Dendritic cell treated with granulocyte-macrophage colony-stimulating factor and Interleukin-4, amounts not matched to agents 40 ng/mL and 50 ng/mL, for 4 days (primary cell): Measurements from ENCODE around the gene DCXR.

Source experiments
- H3K27ac Mint-ChIP-seq: one replicate; pipeline ENCODE4 v1.8.0; 2022; ENCODE audit warnings: mild to moderate bottlenecking, mixed read lengths
- H3K27me3 Mint-ChIP-seq: one replicate; pipeline ENCODE4 v1.8.0; 2022; ENCODE audit warnings: mild to moderate bottlenecking, mixed read lengths
- H3K36me3 Mint-ChIP-seq: one replicate; pipeline ENCODE4 v1.8.0; 2022; ENCODE audit warnings: low read depth, mixed read lengths
- H3K4me1 Mint-ChIP-seq: one replicate; pipeline ENCODE4 v1.8.0; 2022; ENCODE audit warnings: low read depth, mixed read lengths
- H3K4me3 Mint-ChIP-seq: one replicate; pipeline ENCODE4 v1.8.0; 2022; ENCODE audit warnings: mild to moderate bottlenecking, moderate library complexity, mixed read lengths
- H3K9me3 Mint-ChIP-seq: one replicate; pipeline ENCODE4 v1.8.0; 2022; ENCODE audit warnings: mixed read lengths
- intact Hi-C: fragments of 100-400 bp; cut with micrococcal nuclease; formaldehyde crosslinking; loops from one replicate; pipeline ENCODE4 v1.15.0; 2022

The DCXR gene

DNA sequence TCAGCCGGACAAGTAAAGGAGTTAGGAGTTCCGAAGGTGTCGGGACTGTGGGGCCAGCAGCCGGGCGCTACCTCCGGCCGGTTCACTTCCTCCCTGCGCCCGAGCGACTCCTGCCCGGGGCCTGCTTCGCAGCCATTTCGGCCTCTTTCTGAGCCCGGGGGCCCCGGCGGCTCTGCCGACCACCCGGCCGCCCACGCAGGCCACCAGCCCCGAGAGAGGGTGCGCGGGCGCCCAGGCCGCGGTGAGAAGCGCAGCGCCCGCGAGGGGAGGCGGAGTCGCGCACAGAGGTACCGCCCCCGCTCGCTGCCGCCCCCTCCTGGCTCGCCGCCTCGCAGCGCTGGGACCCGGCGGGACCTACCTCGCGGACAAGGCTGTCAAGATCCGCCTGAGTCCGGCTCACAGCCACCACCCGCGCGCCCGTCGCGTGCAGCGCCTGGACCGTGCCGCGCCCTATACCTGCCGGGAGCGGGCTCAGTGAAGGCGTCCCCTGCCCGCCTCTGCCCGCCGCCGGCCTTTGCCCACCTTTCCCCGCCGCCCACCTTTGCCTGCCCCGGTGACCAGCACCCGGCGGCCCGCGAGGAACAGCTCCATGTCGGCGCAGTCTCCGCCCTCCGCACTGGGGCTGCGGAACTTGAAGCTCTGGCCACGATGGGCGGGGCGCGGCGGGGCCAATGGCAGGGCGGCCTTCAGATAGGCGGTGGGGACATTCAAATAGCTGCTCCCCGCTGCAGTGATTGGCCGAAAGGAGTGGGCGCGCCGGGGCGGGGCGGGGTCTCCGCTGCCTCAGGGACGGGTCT, at the start of gene DCXR:
DCXR (minus strand) TSS at position 606 of the 797 bp plus-strand sequence; CDS start at position 591, 15 bp downstream.
- Mint-ChIP-seq H3K4me1 (peaks cover 46% of the 10 kb centered on the region), H3K36me3 (peaks cover 20% of the 10 kb centered on the region), H3K4me3 (peak within 1 kb of the TSS; percentile 82), H3K27ac (peak within 1 kb of the TSS; percentile 93), H3K27me3 (peaks cover 21% of the 10 kb centered on the region), H3K9me3 (no peaks in the 10 kb centered on the region)
- intact Hi-C loops: loop anchor here (1.0 to 10.0 kb wide), 2 partner anchors 14 to 68 kb away; partner anchors contain the start of genes GPS1 and RFNG

DNA sequence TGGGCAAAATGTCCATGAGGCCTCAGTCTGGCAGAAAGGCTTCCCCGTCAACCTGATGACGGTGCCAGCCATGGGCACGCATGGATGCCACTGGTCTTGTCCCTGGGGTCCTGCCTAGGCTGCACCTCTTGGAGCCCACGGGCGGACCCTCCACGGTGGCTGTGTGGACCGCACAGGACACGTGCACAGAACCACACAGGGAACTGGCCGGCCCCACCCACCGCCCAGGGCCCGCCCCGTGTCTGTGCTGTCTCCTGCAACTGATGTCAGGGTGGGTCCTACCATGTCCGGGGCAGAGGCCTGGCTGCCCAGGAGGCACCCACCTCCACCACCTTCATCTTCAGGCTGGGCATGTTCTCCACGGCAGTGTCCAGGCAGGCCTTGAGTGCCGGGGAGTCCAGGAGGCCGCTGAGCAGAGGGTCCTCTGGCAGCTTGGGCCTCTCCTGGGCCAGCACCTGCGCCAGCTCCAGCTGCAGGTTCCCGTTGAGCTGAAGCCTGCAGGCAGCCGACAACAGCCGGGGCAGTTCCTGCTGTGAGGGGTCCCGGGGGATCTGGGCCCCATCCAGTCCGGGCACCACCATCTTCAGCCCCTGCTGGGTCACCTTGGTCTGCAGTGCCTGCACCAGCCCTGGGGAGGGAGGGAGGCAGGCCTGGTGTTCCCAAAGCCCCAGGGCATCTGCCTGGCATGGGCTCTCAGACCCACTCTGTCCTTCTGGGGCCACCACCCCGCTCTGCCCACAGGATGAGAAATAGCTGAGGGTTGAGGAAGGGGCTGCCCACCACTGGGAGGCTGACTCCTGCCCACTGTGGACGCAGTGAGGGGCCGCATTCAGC, 48.7 kb upstream of the DCXR start:
- Mint-ChIP-seq H3K27me3 (no peaks in the 10 kb centered on the region), H3K4me3 (no peak overlapping the region), H3K36me3 (peaks cover 100% of the 10 kb centered on the region), H3K27ac (no peak overlapping the region), H3K4me1 (no peaks in the 10 kb centered on the region), H3K9me3 (no peaks in the 10 kb centered on the region)
- intact Hi-C loops: no loop called here

DNA sequence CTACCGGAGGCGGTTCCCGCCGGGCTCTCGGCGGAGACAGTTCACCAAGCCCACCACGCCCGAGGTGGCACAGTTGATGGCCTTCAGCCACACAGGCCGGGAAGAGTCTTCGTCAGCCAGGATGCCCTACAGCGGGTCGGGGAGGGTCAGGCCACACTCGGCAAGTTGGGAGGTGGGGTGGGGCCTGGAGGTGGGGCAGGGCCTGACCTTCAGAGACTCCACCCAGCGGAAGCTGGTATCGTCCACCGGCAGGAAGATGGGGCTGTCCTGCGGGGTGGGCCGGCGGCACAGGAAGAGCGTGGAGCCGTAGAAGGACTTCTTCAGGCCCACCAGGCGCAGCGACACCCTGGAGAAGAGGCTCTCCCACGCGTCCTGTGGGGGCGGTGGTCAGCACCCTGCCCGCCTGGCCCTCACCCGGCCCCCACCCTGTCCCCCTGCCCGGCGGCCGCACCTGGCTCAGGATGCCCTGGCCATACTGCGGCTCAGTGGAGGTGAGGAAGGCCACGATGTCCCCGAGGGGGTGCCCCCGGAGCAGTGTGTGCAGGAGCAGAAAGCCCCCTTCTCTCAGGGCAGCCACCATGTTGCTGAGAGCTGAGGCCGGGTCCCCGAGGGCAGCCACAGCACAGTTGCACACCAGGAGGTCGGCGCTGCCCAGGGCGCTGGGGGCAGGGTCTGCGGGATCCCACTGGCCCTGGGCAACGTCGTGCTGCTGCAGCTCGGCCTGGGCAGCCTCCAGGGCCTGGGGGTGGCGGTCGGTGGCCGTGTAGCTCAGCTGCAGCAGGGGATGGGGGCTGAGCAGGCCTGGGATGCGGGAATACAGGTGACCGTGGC, 47.7 kb upstream of the DCXR start:
- Mint-ChIP-seq H3K36me3 (peaks cover 100% of the 10 kb centered on the region), H3K27ac (no peak overlapping the region), H3K4me1 (no peaks in the 10 kb centered on the region), H3K27me3 (no peaks in the 10 kb centered on the region), H3K4me3 (no peak overlapping the region), H3K9me3 (no peaks in the 10 kb centered on the region)
- intact Hi-C loops: no loop called here

DNA sequence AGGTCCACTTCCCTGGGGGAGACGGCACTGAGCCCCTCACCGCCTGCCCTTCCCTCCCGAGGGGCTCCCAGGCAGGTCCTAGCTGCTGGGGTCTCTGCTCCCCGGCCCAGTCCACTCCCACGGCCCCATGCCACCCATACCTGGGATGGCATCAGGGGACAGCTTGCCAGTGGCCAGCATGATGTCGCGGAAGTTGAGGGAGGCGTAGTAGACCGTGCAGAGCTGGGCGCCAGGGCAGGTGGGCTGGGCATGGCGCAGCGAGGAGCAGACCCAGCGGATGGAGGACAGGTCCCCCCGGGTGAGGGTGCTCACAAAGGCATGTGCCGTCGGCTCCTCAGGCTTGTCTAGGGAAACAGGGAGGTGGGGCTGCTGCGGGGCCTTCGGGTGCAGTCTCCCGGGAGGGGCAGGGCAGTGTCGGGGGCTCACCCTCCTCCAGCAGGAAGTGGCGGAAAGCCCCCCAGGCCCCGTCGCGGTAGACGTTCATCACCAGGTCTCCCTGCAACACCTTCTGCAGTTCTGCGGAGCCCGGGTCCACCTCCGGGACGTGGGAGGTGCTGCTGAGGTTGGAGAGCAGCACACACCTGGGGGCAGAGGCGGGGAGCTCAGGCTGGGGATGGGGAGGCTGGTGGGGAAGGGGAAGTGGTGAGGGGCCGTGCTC, 47.0 kb upstream of the DCXR start:
- H3K9me3 Mint-ChIP-seq: no peaks in the 10 kb centered on the region
- intact Hi-C loops: no loop called here
- no peak overlapping the region for H3K4me3 Mint-ChIP-seq
- H3K4me1 Mint-ChIP-seq: no peaks in the 10 kb centered on the region
- H3K27ac Mint-ChIP-seq: no peak overlapping the region
- H3K36me3 Mint-ChIP-seq: peaks cover 100% of the 10 kb centered on the region
- no peaks in the 10 kb centered on the region for H3K27me3 Mint-ChIP-seq

DNA sequence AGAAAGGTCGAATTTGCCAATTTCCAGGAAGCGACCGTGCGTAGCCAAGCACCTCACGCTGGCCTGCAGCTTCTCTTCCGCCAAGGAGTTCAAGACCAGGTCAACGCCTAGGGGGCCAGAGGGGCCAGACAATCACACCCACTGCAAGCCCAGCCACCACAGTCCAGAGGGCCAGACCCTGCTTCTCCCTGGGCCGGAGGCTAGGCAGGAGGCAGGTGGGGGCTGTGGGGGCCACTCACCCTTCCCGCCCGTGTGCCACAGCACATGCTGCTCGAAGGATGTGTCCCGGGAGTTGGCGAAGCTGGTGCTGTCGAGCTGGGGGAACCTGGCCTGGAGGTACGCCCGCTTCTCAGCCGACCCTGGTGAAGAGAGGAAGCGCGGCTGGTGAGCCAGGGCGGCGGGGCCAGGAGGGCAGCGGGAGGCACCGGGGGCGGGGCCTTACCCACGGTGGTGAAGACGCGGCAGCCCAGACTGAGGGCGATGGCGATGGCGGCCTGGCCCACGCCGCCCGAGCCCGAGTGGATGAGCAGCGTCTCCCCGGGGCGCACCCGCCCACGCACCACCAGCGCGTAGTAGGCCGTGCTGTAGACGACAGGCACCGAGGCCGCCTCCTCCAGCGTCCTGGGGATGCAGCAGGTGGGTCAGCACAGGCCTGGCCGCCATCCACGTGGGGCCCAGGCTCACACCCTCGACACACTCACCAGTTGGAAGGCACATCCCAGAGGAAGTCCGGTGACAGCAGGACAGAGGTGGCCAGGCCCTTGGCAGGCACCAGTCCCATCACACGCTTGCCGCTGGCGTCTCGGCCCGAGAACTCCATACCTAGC, 46.2 kb upstream of the DCXR start:
- H3K4me3 Mint-ChIP-seq: no peak overlapping the region
- H3K4me1 Mint-ChIP-seq: no peaks in the 10 kb centered on the region
- H3K27ac Mint-ChIP-seq: no peak overlapping the region
- H3K36me3 Mint-ChIP-seq: peaks cover 100% of the 10 kb centered on the region
- no peaks in the 10 kb centered on the region for H3K27me3 Mint-ChIP-seq
- intact Hi-C loops: no loop called here
- H3K9me3 Mint-ChIP-seq: no peaks in the 10 kb centered on the region

DNA sequence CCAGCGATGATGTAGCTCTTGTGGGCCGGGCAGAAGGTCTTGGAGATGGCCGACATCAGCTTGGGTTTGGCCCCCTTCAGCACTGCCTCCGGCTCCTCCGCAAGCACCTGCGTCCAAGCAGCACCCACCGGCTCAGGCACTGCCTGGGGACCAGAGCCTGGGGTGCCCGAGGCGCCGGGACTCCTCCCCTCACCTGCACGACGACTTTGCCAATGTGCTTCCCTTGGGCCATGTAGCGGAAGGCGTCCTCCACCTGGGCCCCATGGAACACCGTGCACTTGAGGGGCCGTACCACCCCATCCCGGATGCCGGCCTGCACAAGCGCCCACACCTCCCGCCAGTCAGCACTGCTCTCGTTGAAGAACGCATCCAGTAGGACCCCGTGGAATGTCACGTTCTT, 45.5 kb upstream of the DCXR start:
- Mint-ChIP-seq H3K36me3 (peaks cover 100% of the 10 kb centered on the region), H3K27me3 (no peaks in the 10 kb centered on the region), H3K4me3 (no peak overlapping the region), H3K27ac (no peak overlapping the region), H3K9me3 (no peaks in the 10 kb centered on the region), H3K4me1 (peaks cover 3% of the 10 kb centered on the region)
- intact Hi-C loops: no loop called here

DNA sequence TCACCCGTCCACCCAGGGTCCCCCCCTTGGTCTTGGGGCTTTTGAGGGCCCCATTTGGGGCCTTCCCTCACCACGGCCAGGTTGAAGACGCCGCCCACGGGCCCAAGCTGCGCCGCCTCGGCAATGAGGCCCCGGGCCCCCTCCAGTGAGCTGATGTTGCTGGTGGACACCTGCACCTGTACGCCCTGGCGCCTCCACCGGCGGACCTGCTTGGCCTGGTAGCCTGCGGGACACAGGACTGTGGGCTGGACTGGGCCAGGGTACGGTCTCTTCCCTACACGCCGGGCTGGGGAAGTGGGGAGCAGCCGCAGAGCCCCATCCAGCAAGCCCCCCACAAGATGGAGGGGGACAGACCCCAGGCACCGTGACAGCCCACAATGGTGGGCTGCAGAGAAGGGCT, 45.0 kb upstream of the DCXR start:
- Mint-ChIP-seq H3K9me3 (no peaks in the 10 kb centered on the region), H3K4me1 (peaks cover 5% of the 10 kb centered on the region), H3K4me3 (no peak overlapping the region), H3K27me3 (no peaks in the 10 kb centered on the region), H3K36me3 (peaks cover 100% of the 10 kb centered on the region), H3K27ac (no peak overlapping the region)
- intact Hi-C loops: no loop called here

DNA sequence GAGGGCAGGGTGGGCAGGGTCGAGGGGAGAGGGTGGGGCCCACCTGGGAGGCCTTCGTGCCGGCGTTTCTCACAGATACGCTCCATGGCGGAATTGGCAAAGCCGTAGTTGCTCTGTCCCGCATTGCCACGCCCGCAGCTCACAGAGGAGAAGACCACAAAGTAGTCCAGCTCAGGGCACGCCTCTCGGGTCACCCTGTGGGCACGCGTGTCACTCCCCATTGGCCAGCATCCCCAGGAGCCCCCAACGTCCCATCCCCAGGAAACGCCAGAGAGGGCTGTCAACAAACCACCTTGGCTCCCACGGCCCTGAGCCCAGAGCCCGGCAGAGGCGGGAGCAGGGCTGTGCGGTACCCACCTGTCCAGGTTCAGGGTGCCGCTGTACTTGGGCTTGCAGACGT, 44.5 kb upstream of the DCXR start:
- H3K4me3 Mint-ChIP-seq: no peak overlapping the region
- H3K4me1 Mint-ChIP-seq: peaks cover 5% of the 10 kb centered on the region
- H3K27ac Mint-ChIP-seq: no peak overlapping the region
- peaks cover 98% of the 10 kb centered on the region for H3K36me3 Mint-ChIP-seq
- H3K9me3 Mint-ChIP-seq: no peaks in the 10 kb centered on the region
- intact Hi-C loops: no loop called here
- H3K27me3 Mint-ChIP-seq: no peaks in the 10 kb centered on the region

DNA sequence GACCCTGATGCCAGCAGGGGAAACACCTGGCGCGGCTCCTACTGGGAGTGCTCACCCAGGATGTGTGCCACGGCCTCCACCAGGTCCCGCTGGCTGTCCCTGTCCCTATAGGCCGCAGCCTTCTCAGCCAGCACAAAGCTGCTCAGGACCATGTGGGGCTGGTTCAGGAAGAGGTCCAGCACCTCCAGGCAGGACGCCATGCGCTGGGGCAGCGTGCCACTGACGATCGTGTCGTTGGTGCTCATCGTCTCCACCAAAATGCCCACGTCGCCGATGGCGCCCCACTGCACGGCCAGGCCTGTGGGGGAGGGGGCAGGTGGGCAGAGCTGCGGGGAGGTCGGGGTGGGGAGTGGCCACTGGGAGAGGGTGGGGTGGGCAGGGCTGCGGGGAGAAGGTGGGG, 44.0 kb upstream of the DCXR start:
- Mint-ChIP-seq H3K27ac (no peak overlapping the region), H3K27me3 (peaks cover under 1% of the 10 kb centered on the region), H3K36me3 (peaks cover 94% of the 10 kb centered on the region), H3K4me3 (no peak overlapping the region), H3K9me3 (no peaks in the 10 kb centered on the region), H3K4me1 (peaks cover 5% of the 10 kb centered on the region)
- intact Hi-C loops: no loop called here

DNA sequence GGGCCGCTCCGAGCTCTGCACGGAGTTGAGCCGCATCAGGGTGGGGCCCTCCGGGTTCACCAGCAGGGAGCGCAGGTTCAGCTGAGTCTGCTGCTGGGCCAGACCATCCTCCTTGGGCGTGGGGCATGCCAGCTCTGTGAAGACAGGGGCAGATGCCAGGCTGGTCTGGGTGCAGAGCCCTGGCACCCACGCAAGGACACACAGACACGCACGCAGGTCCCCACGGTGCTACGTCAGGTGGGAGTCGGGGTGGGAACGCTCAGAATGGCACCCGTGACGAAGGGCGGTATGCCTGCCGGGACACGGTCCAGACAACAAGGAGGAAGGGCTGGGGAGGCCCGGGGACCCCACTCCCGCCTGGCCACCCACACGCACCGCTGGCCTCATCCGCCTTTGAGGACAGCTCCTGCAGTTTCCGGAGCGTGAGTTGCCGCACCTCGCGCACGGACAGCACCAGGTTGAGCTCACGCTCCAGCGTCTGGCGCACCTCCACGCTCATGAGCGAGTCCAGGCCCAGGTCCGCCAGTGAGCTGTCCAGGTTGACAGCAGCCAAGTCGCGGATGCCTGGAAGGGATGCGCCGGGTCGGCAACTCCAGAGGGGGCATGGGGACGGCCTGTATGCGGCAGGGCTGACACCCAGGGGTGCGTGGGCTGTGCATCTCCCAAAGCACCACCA, 43.4 kb upstream of the DCXR start:
- peaks cover 88% of the 10 kb centered on the region for H3K36me3 Mint-ChIP-seq
- no peaks in the 10 kb centered on the region for H3K9me3 Mint-ChIP-seq
- peaks cover 1% of the 10 kb centered on the region for H3K27me3 Mint-ChIP-seq
- H3K27ac Mint-ChIP-seq: no peak overlapping the region
- intact Hi-C loops: no loop called here
- no peak overlapping the region for H3K4me3 Mint-ChIP-seq
- H3K4me1 Mint-ChIP-seq: peaks cover 5% of the 10 kb centered on the region

DNA sequence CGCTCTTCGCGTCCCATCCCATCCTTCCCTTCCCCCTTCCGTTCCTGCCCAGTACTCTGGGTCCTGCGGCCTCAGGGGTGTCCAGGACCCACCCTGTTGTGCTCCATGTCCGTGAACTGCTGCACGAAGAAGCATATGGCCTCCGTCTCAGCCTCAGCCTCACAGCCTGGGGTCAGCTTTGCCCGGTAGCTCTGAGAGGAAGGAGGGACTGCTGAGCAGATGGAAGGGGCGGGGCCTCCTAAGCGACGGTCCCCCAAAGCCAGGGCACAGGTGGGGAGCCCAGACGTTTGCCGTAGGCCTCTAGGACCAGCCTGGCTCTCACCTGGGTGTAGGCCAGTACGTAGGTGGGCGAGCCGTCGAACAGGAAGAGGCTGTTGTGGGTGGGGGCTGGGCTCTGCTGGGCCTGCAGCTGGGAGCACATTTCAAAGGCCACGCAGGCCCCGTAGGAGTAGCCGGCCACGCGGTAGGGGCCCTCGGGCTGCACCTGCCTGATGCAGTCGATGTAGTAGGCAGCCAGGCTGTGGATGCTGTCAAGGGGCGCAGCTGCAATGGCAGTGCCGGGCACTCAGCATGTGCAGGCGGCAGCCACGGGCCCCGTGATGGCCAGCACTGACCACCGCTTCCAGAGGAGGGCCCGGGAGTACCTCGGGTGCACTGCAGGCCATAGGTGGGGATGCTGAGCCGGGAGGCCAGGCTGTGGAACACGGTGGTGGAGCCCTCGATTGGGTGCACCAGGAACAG, 42.7 kb upstream of the DCXR start:
- no peaks in the 10 kb centered on the region for H3K9me3 Mint-ChIP-seq
- peaks cover 1% of the 10 kb centered on the region for H3K27me3 Mint-ChIP-seq
- H3K4me3 Mint-ChIP-seq: no peak overlapping the region
- peaks cover 5% of the 10 kb centered on the region for H3K4me1 Mint-ChIP-seq
- H3K27ac Mint-ChIP-seq: no peak overlapping the region
- H3K36me3 Mint-ChIP-seq: peaks cover 81% of the 10 kb centered on the region
- intact Hi-C loops: no loop called here
